Body of pancreas (tissue), 4 donors: ENCODE results near the gene TAF1D. TPM values are rescaled to one million over a fixed set of nuclear protein-coding genes. Genes with fewer than 3 reads are reported as not detected.
"Not testable (repeated sequence)": the region's sequence is repeated elsewhere in the genome, so short reads cannot be mapped to it uniquely, and the experiment has no call there.

Experiments used
- ATAC-seq: fragments of 150-250 bp; one replicate; pipeline ENCODE4 v1.9.1; 2016
- DNase-seq, 4 donors: peaks; one replicate each; pipeline ENCODE4 v3.0.0-alpha.2; 2019
- H3K27ac ChIP-seq, 4 donors: fragments of 200-600 bp; sonication (generic); 1 replicate in 3 of 4; 2 replicates in 1 of 4; pipeline versions ENCODE4 v1.5.1 to v1.6.1; 2016 to 2019; ENCODE audit warnings: mild to moderate bottlenecking in 1 of 4, mixed read lengths in 1 of 4, moderate library complexity in 1 of 4
- H3K27me3 ChIP-seq, 2 donors: fragments of 200-600 bp; sonication (generic); one replicate each; pipeline ENCODE4 v1.6.0; 2016; ENCODE audit warnings: mild to moderate bottlenecking in 1 of 2
- H3K36me3 ChIP-seq, 2 donors: fragments of 200-600 bp; sonication (generic); replicated peaks in 1 of 2; 2 replicates each; pipeline ENCODE4 v1.5.1; 2016; ENCODE audit warnings: low read depth in 2 of 2; ENCODE audit not compliant: insufficient read depth in 1 of 2
- H3K4me1 ChIP-seq: fragments of 200-600 bp; sonication (generic); one replicate; pipeline ENCODE4 v1.6.0; 2016
- H3K4me3 ChIP-seq, 2 donors: fragments of 200-600 bp; sonication (generic); 1 replicate in 1 of 2; 2 replicates in 1 of 2; pipeline ENCODE4 v1.5.1; 2016 to 2019
- H3K9me3 ChIP-seq, 3 donors: fragments of 200-600 bp; sonication (generic); 1 replicate in 2 of 3; 2 replicates in 1 of 3; pipeline ENCODE4 v1.5.1; 2016
- POLR2A ChIP-seq, 3 donors: fragments of 450-650 bp; IDR thresholded peaks; one replicate each; pipeline ENCODE4 v1.6.1; 2016; ENCODE audit warnings: antibody characterized with exemption in 3 of 3, mild to moderate bottlenecking in 2 of 3
- WGBS, 2 donors: methylation state at CpG; one replicate each; pipeline ENCODE4 v1.1.5; 2017; 5-methylcytosine and 5-hydroxymethylcytosine counted together
- intact Hi-C: fragments of 100-400 bp; cut with DNase I; formaldehyde crosslinking; loops from one replicate; pipeline ENCODE4 v1.15.1; 2023
- total RNA-seq, 2 donors: library from RNA; depleted of rRNA; stranded (reverse); fragments of >200 nt; gene quantifications; one replicate each; pipeline ENCODE4 v1.1.0, GENCODE V29; 2016
- TF ChIP-seq, protein P1 (sequence below), 7 experiments: fragments of 450-650 bp in 4 of 7; fragments of 200-600 bp in 3 of 7; sonication (generic) in 3 of 7; IDR thresholded peaks; one replicate each; pipeline ENCODE4 v1.5.1; 2016 to 2019; ENCODE audit warnings: antibody characterized with exemption in 7 of 7

The TAF1D gene
- total RNA-seq, 2 donors from 2014 or later = 113 to 177 TPM

DNA sequence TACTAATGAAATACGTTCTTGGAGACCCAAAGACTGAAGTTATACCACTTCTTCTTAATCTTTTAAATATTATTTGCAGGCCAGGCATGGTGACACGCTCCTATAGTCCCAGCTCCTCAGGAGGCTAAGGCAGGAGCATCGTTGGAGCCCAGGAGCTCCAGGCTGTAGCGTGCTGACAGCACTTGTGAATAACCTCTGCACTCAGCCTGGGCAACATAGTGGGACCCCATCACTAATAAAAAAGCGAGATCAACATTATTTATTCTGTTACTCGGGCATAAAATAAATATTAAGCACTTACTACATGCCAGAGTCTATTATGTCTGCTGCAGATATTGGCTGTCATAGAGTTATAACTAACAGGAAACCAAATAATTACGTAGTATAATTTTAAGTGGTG is 42.1 kb upstream of the TAF1D start:
- Histone ChIP-seq H3K4me1 (peaks cover 26% of the 10 kb centered on the region), H3K9me3 (no peaks in the 10 kb centered on the region), H3K4me3 (peak overlapping the region in 1 of 2 donors; percentile 71), H3K36me3 (no peaks in the 10 kb centered on the region), H3K27me3 (no peaks in the 10 kb centered on the region), H3K27ac (peak overlapping the region in 2 of 4 donors; percentile 91 to 94)
- WGBS, 2 donors = 39 to 53% methylated on average over 7 of the region's 7 CpGs
- intact Hi-C loops = no loop called here
- DNase-seq = no peak
- TF ChIP-seq, protein P1, sequence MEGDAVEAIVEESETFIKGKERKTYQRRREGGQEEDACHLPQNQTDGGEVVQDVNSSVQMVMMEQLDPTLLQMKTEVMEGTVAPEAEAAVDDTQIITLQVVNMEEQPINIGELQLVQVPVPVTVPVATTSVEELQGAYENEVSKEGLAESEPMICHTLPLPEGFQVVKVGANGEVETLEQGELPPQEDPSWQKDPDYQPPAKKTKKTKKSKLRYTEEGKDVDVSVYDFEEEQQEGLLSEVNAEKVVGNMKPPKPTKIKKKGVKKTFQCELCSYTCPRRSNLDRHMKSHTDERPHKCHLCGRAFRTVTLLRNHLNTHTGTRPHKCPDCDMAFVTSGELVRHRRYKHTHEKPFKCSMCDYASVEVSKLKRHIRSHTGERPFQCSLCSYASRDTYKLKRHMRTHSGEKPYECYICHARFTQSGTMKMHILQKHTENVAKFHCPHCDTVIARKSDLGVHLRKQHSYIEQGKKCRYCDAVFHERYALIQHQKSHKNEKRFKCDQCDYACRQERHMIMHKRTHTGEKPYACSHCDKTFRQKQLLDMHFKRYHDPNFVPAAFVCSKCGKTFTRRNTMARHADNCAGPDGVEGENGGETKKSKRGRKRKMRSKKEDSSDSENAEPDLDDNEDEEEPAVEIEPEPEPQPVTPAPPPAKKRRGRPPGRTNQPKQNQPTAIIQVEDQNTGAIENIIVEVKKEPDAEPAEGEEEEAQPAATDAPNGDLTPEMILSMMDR (IDR thresholded peaks at IDR 0.05) = no peak
- no peak for TF ChIP-seq POLR2A (IDR thresholded peaks at IDR 0.05)
- ATAC-seq = no peak

DNA sequence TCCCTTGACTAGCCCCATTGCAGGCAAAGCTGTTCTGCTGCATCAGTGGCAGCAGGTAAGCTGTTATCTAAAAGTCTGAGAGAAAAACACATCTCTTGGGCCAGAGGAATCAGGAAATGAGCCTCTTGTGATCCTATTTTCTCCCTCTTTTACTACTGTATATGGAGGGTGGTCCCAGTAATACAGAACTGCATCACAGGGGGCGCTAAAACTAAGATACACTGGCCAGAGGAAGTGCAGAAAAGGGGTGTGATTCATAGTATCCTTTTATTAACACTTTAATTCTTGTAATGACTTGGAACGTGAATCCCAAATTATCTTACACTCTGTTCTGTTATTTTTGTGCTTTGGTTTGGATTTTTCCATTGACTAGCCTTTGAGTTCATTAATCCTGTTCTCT is 34.0 kb upstream of the TAF1D start:
- TF ChIP-seq, protein P1 (IDR thresholded peaks at IDR 0.05) = no peak
- TF ChIP-seq POLR2A (IDR thresholded peaks at IDR 0.05) = no peak
- Histone ChIP-seq H3K27ac (no peak overlapping the region), H3K4me3 (no peak overlapping the region), H3K4me1 (no peaks in the 10 kb centered on the region), H3K36me3 (no peaks in the 10 kb centered on the region), H3K9me3 (no peaks in the 10 kb centered on the region), H3K27me3 (no peaks in the 10 kb centered on the region)
- no peak for ATAC-seq
- 47 to 55% methylated on average over 2 of the region's 2 CpGs for WGBS, 2 donors
- intact Hi-C loops = no loop called here
- no peak for DNase-seq

DNA sequence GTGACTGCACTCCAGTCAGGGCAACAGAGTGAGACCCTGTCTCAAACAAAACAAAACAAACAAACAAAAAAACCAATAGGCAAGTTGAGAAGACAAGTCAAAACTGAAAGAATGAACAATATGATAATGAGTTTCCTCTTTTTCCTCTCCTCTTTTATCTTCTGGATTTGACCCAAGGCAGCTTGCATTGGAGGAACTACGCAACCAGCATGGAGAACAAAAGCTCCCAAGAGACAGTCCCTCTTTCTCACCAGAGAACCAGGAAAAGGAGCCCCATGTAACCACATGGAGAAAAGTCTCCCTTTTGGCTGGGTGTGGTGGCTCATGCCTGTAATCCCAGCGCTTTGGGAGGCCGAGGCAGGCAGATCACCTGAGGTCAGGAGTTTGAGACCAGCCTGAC is 33.3 kb upstream of the TAF1D start:
- H3K4me3 ChIP-seq, ATAC-seq, H3K27me3 ChIP-seq, DNase-seq, intact Hi-C loops, H3K4me1 ChIP-seq, H3K36me3 ChIP-seq, H3K9me3 ChIP-seq, H3K27ac ChIP-seq: not testable (repeated sequence)
- WGBS, 2 donors = 89% methylated on average over 3 of the region's 3 CpGs

DNA sequence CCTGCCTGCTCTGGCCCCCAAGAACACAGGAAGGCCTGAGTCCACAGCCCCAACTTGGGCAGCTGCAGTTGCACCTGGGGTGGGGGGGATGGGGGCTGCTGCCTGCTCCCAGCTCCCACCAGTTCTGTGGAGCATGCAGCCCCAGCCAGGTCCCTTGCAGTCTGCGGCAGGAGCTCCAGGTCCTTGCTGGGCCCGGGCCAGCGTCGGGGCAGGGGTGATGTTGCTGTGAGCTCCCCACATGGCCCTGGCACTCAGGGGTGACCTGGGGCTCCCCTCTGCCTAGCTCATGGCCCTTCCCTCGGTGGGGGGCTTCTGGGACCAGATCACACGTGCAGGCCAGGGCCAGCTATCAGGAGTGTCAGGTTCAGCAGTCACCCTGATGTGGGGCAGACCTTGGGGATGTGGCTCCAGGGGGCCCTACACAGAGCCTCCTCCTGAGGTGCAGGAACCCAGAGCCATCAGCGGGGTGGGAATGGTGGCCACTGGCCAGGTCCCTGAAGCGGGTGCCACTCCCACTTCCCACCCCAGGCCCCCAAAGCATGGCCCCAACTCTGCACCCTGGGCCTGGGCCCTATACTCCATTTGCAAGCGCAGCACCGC is 32.4 kb upstream of the TAF1D start:
- H3K27me3 ChIP-seq = no peaks in the 10 kb centered on the region
- H3K27ac ChIP-seq = no peak overlapping the region
- H3K4me1 ChIP-seq = no peaks in the 10 kb centered on the region
- TF ChIP-seq POLR2A (IDR thresholded peaks at IDR 0.05) = no peak
- TF ChIP-seq, protein P1 (IDR thresholded peaks at IDR 0.05) = no peak
- ATAC-seq (no peak), DNase-seq (no peak)
- H3K4me3 ChIP-seq = no peak overlapping the region
- H3K9me3 ChIP-seq = no peaks in the 10 kb centered on the region
- WGBS, 2 donors = 91% methylated on average over 9 of the region's 10 CpGs; no CpG with 5 or more reads in 1 of the 2 donors
- intact Hi-C loops = no loop called here
- H3K36me3 ChIP-seq = no peaks in the 10 kb centered on the region

DNA sequence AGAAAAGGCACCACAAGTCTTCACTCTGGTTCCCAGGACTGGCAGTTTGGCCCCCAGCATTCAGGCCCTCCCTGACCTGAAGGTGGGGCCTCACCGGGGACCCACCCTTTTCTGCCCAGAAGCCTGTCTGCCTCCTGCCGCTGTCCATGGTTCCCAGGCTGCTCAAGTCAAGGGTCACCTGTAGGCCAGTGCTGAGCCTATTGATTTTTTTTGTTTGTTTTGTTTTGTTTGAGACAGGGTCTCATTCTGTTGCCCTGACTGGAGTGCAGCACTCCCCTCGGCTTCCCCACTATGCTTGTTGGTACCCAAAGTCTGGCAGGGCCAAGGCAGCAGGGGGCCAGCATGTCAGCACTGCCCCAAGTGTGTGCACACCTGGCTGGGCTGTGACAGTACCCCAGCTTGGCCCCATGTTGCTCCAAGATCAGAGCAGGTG is 31.8 kb upstream of the TAF1D start:
- no peaks in the 10 kb centered on the region for H3K27me3 ChIP-seq
- DNase-seq = no peak
- TF ChIP-seq POLR2A (IDR thresholded peaks at IDR 0.05) = no peak
- TF ChIP-seq, protein P1 (IDR thresholded peaks at IDR 0.05) = no peak
- intact Hi-C loops = no loop called here
- H3K27ac ChIP-seq = no peak overlapping the region
- WGBS, 2 donors = 56 to 72% methylated on average over 2 to 3 of the region's 3 CpGs
- no peak overlapping the region for H3K4me3 ChIP-seq
- H3K36me3 ChIP-seq = no peaks in the 10 kb centered on the region
- no peaks in the 10 kb centered on the region for H3K4me1 ChIP-seq
- no peak for ATAC-seq
- no peaks in the 10 kb centered on the region for H3K9me3 ChIP-seq
